NB4 (cell line): Measurements from ENCODE around the gene TGFB2.

Experiments used
- DNase-seq: peaks from one replicate; pipeline ENCODE4 v3.0.0; 2010; ENCODE audit warnings: low read depth
- H3K4me3 ChIP-seq: one replicate; pipeline ENCODE4 v1.5.1; 2011; ENCODE audit warnings: mild to moderate bottlenecking, low read depth, low read length, moderate library complexity
- MYC ChIP-seq: IDR thresholded peaks from 2 replicates; pipeline ENCODE4 v1.6.1; 2011; ENCODE audit warnings: low read depth, low read length
- POLR2A ChIP-seq: IDR thresholded peaks from 2 replicates; pipeline ENCODE4 v1.6.1; 2011; ENCODE audit warnings: mild to moderate bottlenecking; ENCODE audit not compliant: insufficient read length; ENCODE audit errors: extremely low read depth
- TF ChIP-seq, protein P1 (sequence below): IDR thresholded peaks from one replicate; pipeline ENCODE4 v1.5.1; 2012; ENCODE audit warnings: low read depth, low read length
- TF ChIP-seq, protein P2 (sequence below): IDR thresholded peaks from 2 replicates; pipeline ENCODE4 v1.6.1; 2011; ENCODE audit warnings: low read depth, low read length

TGFB2 gene

DNA sequence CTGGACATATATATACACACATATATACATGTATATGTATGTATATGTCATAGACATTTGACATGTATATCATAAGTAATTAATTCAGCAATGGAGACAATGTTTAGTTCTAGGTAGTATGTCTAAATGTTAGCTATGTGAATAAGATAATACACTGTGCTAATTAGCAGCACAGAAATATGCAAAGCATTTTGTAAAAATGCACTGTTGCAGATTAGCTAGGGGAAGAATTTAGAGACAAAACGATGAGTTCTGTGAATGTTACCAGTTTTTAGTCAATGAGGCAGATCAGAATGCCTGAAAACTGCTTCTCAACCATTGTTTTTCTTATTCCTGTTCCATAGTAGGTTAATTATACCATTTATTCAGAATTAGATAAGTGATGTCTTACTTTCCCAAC is 86.3 kb downstream of the TGFB2 start:
- H3K4me3 ChIP-seq: no peak overlapping the region
- TF ChIP-seq POLR2A: no peak
- TF ChIP-seq, protein P1, sequence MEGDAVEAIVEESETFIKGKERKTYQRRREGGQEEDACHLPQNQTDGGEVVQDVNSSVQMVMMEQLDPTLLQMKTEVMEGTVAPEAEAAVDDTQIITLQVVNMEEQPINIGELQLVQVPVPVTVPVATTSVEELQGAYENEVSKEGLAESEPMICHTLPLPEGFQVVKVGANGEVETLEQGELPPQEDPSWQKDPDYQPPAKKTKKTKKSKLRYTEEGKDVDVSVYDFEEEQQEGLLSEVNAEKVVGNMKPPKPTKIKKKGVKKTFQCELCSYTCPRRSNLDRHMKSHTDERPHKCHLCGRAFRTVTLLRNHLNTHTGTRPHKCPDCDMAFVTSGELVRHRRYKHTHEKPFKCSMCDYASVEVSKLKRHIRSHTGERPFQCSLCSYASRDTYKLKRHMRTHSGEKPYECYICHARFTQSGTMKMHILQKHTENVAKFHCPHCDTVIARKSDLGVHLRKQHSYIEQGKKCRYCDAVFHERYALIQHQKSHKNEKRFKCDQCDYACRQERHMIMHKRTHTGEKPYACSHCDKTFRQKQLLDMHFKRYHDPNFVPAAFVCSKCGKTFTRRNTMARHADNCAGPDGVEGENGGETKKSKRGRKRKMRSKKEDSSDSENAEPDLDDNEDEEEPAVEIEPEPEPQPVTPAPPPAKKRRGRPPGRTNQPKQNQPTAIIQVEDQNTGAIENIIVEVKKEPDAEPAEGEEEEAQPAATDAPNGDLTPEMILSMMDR: no peak
- TF ChIP-seq, protein P2, sequence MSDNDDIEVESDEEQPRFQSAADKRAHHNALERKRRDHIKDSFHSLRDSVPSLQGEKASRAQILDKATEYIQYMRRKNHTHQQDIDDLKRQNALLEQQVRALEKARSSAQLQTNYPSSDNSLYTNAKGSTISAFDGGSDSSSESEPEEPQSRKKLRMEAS: no peak
- TF ChIP-seq MYC: no peak
- DNase-seq: no peak

DNA sequence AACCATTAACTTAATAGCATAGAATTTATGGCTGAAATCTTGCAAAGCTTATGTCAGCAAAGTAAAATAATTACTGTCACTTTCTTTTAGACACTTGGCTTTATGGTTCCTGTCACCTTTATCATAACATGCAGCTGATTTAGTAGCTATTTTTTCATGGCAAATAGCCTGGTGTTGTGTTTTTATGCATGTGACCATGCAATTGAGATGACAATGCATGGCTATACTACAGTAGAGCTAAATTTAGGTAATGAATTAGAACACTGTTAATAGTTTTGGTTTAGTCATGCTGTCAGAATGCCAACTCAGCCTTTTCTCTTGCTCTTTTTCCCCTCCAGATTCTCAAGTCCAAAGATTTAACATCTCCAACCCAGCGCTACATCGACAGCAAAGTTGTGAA is 88.6 kb downstream of the TGFB2 start:
- TF ChIP-seq MYC (no peak), POLR2A (no peak)
- TF ChIP-seq, protein P2: no peak
- TF ChIP-seq, protein P1: no peak
- no peak for DNase-seq
- H3K4me3 ChIP-seq: no peak overlapping the region

DNA sequence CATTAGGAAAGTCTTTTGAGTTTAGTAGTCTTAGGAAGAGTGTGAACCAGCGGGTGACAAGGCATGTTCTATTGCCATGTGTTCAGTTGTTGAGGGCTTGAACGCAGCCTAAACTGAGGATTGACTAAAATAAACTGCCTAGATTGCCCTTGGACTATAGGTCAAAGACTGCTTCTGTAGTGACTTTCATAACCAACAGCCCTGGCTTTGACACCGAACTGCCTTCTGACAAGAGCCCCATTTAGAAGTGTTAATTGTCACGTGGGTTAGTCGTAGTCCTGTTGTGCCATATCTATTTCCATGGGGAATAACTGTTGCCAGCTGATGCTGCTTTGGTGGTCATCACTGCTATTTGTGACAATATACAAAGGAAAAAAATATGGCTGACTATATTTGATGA is 90.4 kb downstream of the TGFB2 start:
- H3K4me3 ChIP-seq: no peak overlapping the region
- TF ChIP-seq, protein P2: no peak
- TF ChIP-seq, protein P1: no peak
- TF ChIP-seq POLR2A: no peak
- TF ChIP-seq MYC: no peak
- no peak for DNase-seq

DNA sequence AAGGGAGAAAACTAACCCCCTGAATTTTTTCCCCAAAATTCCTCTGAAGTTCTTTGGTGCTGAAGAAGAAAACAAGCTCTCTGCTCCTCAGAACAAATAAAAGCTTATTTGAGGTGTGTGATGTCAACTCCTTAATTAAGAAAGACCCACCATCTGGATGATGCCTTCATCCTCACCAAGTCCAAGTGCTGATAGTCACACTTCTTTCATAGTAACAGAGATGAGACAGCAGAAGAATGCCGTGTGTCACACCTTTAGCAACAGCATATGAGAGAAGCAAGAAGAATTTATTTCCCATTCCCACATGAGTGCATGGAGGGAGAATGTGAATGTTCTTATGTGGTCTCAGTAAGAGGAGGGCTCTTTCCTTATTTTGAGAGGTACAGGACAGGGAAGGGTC is 91.2 kb downstream of the TGFB2 start:
- TF ChIP-seq MYC: no peak
- TF ChIP-seq POLR2A: no peak
- TF ChIP-seq, protein P2: no peak
- TF ChIP-seq, protein P1: no peak
- H3K4me3 ChIP-seq: no peak overlapping the region
- no peak for DNase-seq

DNA sequence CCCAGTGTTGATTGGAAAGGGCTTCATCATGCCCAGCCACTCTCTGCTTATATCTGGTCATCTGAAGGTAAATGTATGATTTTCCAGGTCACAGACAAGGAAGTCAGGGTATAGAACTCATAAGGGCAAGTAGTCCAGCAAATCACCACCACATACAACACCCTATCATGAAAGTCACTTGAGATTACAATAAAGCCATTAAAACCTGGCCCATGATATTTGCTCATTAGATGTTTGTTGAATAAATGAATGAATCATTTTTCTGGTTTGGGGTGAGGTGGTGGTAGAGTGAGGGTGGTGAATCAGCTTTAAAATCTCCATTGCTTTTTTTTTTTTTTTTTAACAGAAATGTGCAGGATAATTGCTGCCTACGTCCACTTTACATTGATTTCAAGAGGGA is 91.9 kb downstream of the TGFB2 start:
- DNase-seq: no peak
- TF ChIP-seq, protein P2: no peak
- TF ChIP-seq MYC: no peak
- TF ChIP-seq, protein P1: no peak
- no peak overlapping the region for H3K4me3 ChIP-seq
